ENCODE results near the gene NOX3. TPM values are rescaled to one million over a fixed set of nuclear protein-coding genes. Genes with fewer than 3 reads are reported as not detected.

The NOX3 gene
- total and polyA plus RNA-seq, 2 of the 8 experiments (the other 6 are each of a cell fraction or from before 2014, with no cell fraction given), result not detected

DNA sequence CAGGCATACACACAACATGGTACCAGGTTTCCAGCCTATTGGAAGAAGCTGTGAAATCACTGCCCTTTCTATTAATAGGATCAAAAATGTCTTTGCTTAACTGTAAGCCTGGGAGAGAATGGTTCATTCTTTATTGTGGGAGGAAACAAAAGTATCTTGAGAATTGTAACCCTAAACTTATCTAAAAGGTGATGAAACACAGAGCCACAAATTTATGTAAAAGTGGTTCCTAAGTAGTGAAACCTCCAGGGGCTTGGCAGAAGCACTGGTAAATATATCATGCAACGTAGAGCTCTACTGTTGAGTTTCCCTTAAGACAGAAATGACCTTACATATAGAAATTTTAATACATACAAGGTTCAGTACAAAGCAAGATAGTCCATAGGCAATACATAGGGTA is 17.2 kb upstream of the NOX3 start:
- no peak overlapping the region for H2BK120ac ChIP-seq (replicated peaks; ENCODE audit: low read depth, low read length)
- no peak overlapping the region for H3K14ac ChIP-seq (ENCODE audit: insufficient read length)
- no peak overlapping the region for H3K4me3 ChIP-seq (ENCODE audit: extremely low read depth in 1 of 4, insufficient read depth in 2 of 4, low read depth in 3 of 4, low read length in 4 of 4)
- H3K4ac ChIP-seq (replicated peaks; ENCODE audit: insufficient read length, low read depth, low read length), result no peak overlapping the region
- no peak for FAIRE-seq
- H3K56ac ChIP-seq (replicated peaks; ENCODE audit: insufficient read length, low read depth, low read length), result no peak overlapping the region
- no peaks in the 10 kb centered on the region for H3K36me3 ChIP-seq (ENCODE audit: control insufficient read depth in 2 of 4, insufficient read depth in 4 of 4, low read length in 3 of 4)
- H3K4me1 ChIP-seq (replicated peaks in 1 of 4; ENCODE audit: control insufficient read depth in 3 of 4, insufficient read depth in 4 of 4, low read length in 3 of 4), result no peaks in the 10 kb centered on the region
- H3K4me2 ChIP-seq (ENCODE audit: insufficient read depth in 1 of 2, low read depth in 2 of 2, low read length in 2 of 2), result no peak overlapping the region
- H4K20me1 ChIP-seq (replicated peaks in 1 of 2; ENCODE audit: control insufficient read depth in 1 of 2, insufficient read depth in 2 of 2, low read length in 2 of 2), result no peaks in the 10 kb centered on the region
- no peak overlapping the region for H4K8ac ChIP-seq (ENCODE audit: extremely low read depth, insufficient read depth, low read length)
- no peak overlapping the region for H3K27ac ChIP-seq (ENCODE audit: low read depth, low read length)
- 82% methylated on average over 1 of the region's 1 CpG; no CpG with 5 or more reads in 1 of the 2 experiments for WGBS, 2 experiments (ENCODE audit: extremely low coverage in 1 of 2, insufficient coverage in 1 of 2, insufficient read length in 1 of 2, insufficient replicate concordance in 2 of 2, low coverage in 1 of 2, low lambda C conversion rate in 2 of 2, missing lambda C conversion rate in 1 of 2)
- H4K5ac ChIP-seq (ENCODE audit: insufficient read length, low read depth, low read length), result no peak overlapping the region
- no peaks in the 10 kb centered on the region for H3K79me1 ChIP-seq (ENCODE audit: low read depth, low read length)
- no peak overlapping the region for H3K9ac ChIP-seq (replicated peaks in 1 of 4; ENCODE audit: extremely low read depth in 1 of 4, low read depth in 3 of 4, low read length in 3 of 4)
- H2BK15ac ChIP-seq (ENCODE audit: low read length), result no peak overlapping the region
- peaks cover 5 to 7% of the 10 kb centered on the region in 2 experiments; a peak in 2 of 4 replicates for H3K9me3 ChIP-seq (ENCODE audit: insufficient read depth in 2 of 2, low read depth in 1 of 2, low read length in 1 of 2)
- TF ChIP-seq EZH2 (IDR thresholded peaks at IDR 0.05; ENCODE audit: low read depth, low read length, severe bottlenecking), result no peak
- no peak overlapping the region for H3K23ac ChIP-seq (ENCODE audit: insufficient read length)
- H3K23me2 ChIP-seq (ENCODE audit: low read depth, low read length), result no peaks in the 10 kb centered on the region
- H3K27me3 ChIP-seq (replicated peaks in 1 of 4; ENCODE audit: control insufficient read depth in 3 of 4, extremely low read depth in 1 of 4, insufficient read depth in 3 of 4, low read length in 3 of 4), result no peaks in the 10 kb centered on the region
- no peak overlapping the region for H2AFZ ChIP-seq (ENCODE audit: low read length)
- H3K18ac ChIP-seq (ENCODE audit: extremely low read depth, low read length), result no peak overlapping the region
- no peak overlapping the region for H2BK5ac ChIP-seq (ENCODE audit: low read depth, low read length)
- H2AK5ac ChIP-seq (ENCODE audit: low read depth, low read length), result no peak overlapping the region
- H4K91ac ChIP-seq (replicated peaks; ENCODE audit: insufficient read length, low read length), result no peak overlapping the region
- DNase-seq (ENCODE audit: low read depth in 1 of 2, low spot score in 2 of 2), result no peak
- CTCF ChIA-PET (ENCODE audit: partially characterized antibody), result interaction anchor here (1.3 kb wide), 1 partner anchor 23 kb away, joined by 3 read pairs; no protein-coding TSS in a partner anchor
- POLR2A ChIA-PET (ENCODE audit: partially characterized antibody), result no interaction called here
- H3K79me2 ChIP-seq (ENCODE audit: control insufficient read depth in 1 of 2, insufficient read depth in 2 of 2, low read length in 2 of 2), result no peaks in the 10 kb centered on the region
- no peak overlapping the region for H2BK20ac ChIP-seq (ENCODE audit: low read length)
- H2BK12ac ChIP-seq (ENCODE audit: low read depth, low read length), result no peak overlapping the region
